ENCODE measurements around the gene HPGDS.
"Not testable (repeated sequence)": the region's sequence is repeated elsewhere in the genome, so short reads cannot be mapped to it uniquely, and the experiment has no call there.

HPGDS gene

DNA sequence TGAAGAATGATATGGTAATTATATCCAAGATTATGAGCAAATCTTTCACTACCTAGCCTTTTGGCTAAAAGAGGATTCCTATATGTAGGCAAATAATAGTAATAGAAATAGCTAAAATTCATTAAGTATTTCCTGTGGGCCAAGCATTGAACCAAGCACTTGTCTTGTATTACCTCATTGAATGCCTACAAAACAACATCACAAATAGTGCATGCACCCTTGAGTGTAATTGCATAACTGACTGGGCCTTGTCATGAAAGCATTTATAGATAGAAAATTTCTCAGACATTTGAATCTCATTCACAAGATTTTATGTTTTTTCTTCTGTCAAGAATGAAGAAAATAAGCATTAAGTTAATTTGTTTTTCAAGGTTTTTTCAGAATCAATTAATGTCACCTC is 3.9 kb upstream of the HPGDS start:
- Mint-ChIP-seq H3K4me1 (ENCODE audit: low read depth) (peaks cover 25% of the 10 kb centered on the region), H3K27me3 (peaks cover 2% of the 10 kb centered on the region), H3K27ac (no peak overlapping the region), H3K36me3 (no peaks in the 10 kb centered on the region), H3K4me3 (no peak overlapping the region), H3K9me3 (ENCODE audit: low read depth) (no peaks in the 10 kb centered on the region)

- no peak overlapping the region for H3K27ac Mint-ChIP-seq
- no peaks in the 10 kb centered on the region for H3K36me3 Mint-ChIP-seq
- no peak overlapping the region for H3K4me3 Mint-ChIP-seq
- H3K27me3 Mint-ChIP-seq, result peaks cover 1% of the 10 kb centered on the region
- no peaks in the 10 kb centered on the region for H3K9me3 Mint-ChIP-seq (ENCODE audit: low read depth)
- H3K4me1 Mint-ChIP-seq (ENCODE audit: low read depth), result peaks cover 19% of the 10 kb centered on the region
Observed at GRCh38 chr4:94345969-94346368, 3.3 kb upstream of the HPGDS start.

DNA sequence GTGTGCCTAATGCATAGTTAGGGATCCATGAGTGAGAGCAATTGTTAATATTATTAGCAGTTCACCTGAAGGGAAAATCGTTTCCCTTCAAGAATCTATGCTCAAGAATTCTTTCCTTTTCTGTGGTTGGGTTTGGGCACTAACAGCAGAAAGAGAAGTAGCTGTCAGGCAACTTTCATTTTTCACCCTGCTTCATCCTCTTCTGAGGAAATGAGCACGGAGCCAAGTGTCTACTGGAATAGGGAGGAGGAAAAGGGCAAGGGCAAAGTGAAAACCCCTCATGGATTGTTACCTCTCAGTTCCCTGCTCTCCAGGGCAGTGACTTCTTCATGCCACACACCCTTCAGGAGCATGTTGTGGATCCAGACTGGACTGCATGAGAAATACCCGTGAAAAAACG is 2.6 kb upstream of the HPGDS start:
- Mint-ChIP-seq H3K4me1 (ENCODE audit: low read depth) (peaks cover 17% of the 10 kb centered on the region), H3K27ac (no peak overlapping the region), H3K9me3 (ENCODE audit: low read depth) (no peaks in the 10 kb centered on the region), H3K36me3 (no peaks in the 10 kb centered on the region), H3K4me3 (no peak overlapping the region), H3K27me3 (no peaks in the 10 kb centered on the region)

DNA sequence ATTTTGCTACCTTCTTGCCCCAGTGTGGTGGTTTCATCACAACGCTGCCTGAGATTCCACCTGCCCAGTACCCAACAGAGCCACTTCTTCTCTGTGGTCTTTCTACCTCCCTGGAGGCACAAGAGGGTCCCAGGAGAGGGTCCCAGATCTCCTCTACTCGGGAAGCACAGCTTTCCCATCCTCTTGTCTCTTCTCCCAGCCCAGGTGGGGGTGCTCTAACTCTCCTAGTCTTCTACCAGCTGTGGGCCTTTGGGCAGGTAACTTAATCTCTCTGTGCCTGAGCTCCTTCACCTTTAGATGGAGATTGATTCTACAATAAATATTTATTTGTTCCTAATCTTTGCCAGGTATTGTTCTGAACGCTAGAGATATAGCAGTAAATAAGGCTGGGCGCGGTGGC is 1.8 kb upstream of the HPGDS start:
- no peaks in the 10 kb centered on the region for H3K9me3 Mint-ChIP-seq (ENCODE audit: low read depth)
- no peaks in the 10 kb centered on the region for H3K27me3 Mint-ChIP-seq
- H3K36me3 Mint-ChIP-seq, result no peaks in the 10 kb centered on the region
- no peak overlapping the region for H3K27ac Mint-ChIP-seq
- no peak overlapping the region for H3K4me3 Mint-ChIP-seq
- peaks cover 20% of the 10 kb centered on the region for H3K4me1 Mint-ChIP-seq (ENCODE audit: low read depth)

GRCh38 chr4:94341481-94342370 is 910 bp downstream of the HPGDS start:
- no peak overlapping the region for H3K27ac Mint-ChIP-seq
- H3K9me3 Mint-ChIP-seq (ENCODE audit: low read depth), result no peaks in the 10 kb centered on the region

GRCh38 chr4:94339779-94340178 is 2.9 kb downstream of the HPGDS start:
- Mint-ChIP-seq H3K4me3 (peak overlapping the region; percentile 80), H3K36me3 (no peaks in the 10 kb centered on the region), H3K4me1 (ENCODE audit: low read depth) (peaks cover 15% of the 10 kb centered on the region), H3K27ac (peak overlapping the region; percentile 93), H3K9me3 (ENCODE audit: low read depth) (no peaks in the 10 kb centered on the region), H3K27me3 (no peaks in the 10 kb centered on the region)

More at GRCh38 chr4:94341481-94342370, 910 bp downstream of the HPGDS start:
- peaks cover 18% of the 10 kb centered on the region for H3K4me1 Mint-ChIP-seq (ENCODE audit: low read depth)
- H3K4me3 Mint-ChIP-seq, result no peak overlapping the region
- no peaks in the 10 kb centered on the region for H3K36me3 Mint-ChIP-seq
- no peaks in the 10 kb centered on the region for H3K27me3 Mint-ChIP-seq

GRCh38 chr4:94338681-94339351 is 3.8 kb downstream of the HPGDS start:
- Mint-ChIP-seq H3K27ac (peak overlapping the region; percentile 93), H3K27me3 (no peaks in the 10 kb centered on the region), H3K9me3 (ENCODE audit: low read depth) (no peaks in the 10 kb centered on the region), H3K4me3 (peak overlapping the region; percentile 74), H3K36me3 (no peaks in the 10 kb centered on the region), H3K4me1 (ENCODE audit: low read depth) (peaks cover 15% of the 10 kb centered on the region)

- H3K9me3 Mint-ChIP-seq (ENCODE audit: low read depth); H3K27me3 Mint-ChIP-seq; H3K4me3 Mint-ChIP-seq; H3K36me3 Mint-ChIP-seq; H3K27ac Mint-ChIP-seq: not testable (repeated sequence)
- H3K4me1 Mint-ChIP-seq (ENCODE audit: low read depth), result peaks cover 15% of the 10 kb centered on the region
Observed at GRCh38 chr4:94336791-94337190, 5.8 kb downstream of the HPGDS start.

DNA sequence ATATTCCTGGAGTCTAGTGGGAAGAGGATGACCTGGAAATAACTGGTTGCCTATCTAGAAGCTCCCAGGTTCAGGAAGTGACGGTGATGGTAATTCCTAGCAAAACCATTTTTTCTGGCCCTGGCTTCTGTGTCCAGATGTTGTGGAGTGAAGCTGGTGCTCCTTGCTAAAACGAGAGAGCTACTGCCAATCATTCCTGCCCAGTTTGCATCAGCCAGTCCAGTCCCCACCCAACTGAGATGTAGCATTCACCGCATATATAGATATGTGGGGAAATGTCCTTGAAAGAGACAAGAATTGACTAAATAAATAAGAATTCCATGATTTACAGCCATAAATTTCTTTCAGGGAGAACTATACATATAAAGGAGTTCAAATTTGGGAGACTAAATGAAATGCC is 6.3 kb downstream of the HPGDS start:
- no peaks in the 10 kb centered on the region for H3K36me3 Mint-ChIP-seq
- no peaks in the 10 kb centered on the region for H3K27me3 Mint-ChIP-seq
- no peak overlapping the region for H3K4me3 Mint-ChIP-seq
- H3K27ac Mint-ChIP-seq, result no peak overlapping the region
- H3K4me1 Mint-ChIP-seq (ENCODE audit: low read depth), result peaks cover 15% of the 10 kb centered on the region
- H3K9me3 Mint-ChIP-seq (ENCODE audit: low read depth), result no peaks in the 10 kb centered on the region

DNA sequence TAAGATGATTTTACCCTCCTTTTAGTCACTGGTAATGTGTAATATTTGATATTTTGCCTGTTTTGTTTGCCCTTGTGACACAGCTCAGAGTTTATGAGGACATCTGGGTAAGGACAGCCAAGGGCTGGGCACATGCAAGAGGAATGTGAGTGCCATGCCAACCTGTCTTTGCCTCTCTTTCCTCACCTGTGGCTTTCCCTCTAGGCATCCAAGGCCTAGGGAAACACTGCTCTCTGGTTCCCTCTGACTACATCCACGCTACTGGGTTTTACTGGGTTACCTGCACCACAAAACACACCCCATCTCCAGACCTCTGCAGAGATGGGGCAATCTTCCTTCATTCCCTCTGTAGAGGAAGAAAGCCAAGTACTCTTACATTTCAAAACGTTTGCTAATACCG is 7.7 kb downstream of the HPGDS start:
- Mint-ChIP-seq H3K27ac (no peak overlapping the region), H3K4me3 (no peak overlapping the region), H3K36me3 (peaks cover 2% of the 10 kb centered on the region), H3K4me1 (ENCODE audit: low read depth) (peaks cover 15% of the 10 kb centered on the region), H3K9me3 (ENCODE audit: low read depth) (no peaks in the 10 kb centered on the region), H3K27me3 (peaks cover under 1% of the 10 kb centered on the region)

- Mint-ChIP-seq H3K36me3 (peaks cover 4% of the 10 kb centered on the region), H3K4me3 (no peak overlapping the region), H3K27ac (no peak overlapping the region), H3K9me3 (ENCODE audit: low read depth) (no peaks in the 10 kb centered on the region), H3K27me3 (peaks cover 3% of the 10 kb centered on the region), H3K4me1 (ENCODE audit: low read depth) (peaks cover 11% of the 10 kb centered on the region)
Observed at GRCh38 chr4:94334476-94334875, 8.2 kb downstream of the HPGDS start.

- H3K4me1 Mint-ChIP-seq (ENCODE audit: low read depth), result peaks cover 5% of the 10 kb centered on the region
- peaks cover 4% of the 10 kb centered on the region for H3K36me3 Mint-ChIP-seq
- no peak overlapping the region for H3K27ac Mint-ChIP-seq
- no peaks in the 10 kb centered on the region for H3K9me3 Mint-ChIP-seq (ENCODE audit: low read depth)
- peaks cover 3% of the 10 kb centered on the region for H3K27me3 Mint-ChIP-seq
- no peak overlapping the region for H3K4me3 Mint-ChIP-seq
Observed at GRCh38 chr4:94333866-94334265, 8.8 kb downstream of the HPGDS start.

DNA sequence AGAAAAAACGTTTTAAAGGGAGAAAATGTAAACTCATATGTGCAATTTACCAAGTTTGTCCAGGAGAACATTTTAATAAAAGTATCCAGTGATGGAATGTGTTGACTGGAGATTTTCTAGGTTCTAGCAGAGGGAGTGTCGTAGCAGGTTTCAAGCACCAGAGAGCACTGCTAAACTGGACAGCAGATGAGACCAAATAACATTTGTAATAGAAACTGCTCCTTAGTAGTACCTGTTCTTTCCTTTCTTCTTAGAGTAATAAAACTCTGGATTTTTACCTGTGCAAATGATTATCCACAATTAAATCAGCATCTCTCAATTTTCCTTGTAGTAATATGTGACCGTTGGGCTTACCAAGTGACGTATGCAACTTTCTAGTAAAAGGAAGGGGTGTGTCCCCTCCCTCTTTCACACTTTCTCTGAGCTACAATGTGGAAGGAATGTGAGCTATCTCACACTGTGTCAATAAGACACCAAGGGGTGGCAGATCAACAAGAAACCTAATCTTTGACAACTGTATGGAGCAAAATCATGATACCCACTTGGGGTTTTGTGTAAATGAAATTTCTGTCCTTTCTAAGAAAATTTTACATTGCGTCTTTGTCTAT is 9.5 kb downstream of the HPGDS start:
- H3K4me1 Mint-ChIP-seq (ENCODE audit: low read depth), result no peaks in the 10 kb centered on the region
- H3K4me3 Mint-ChIP-seq, result no peak overlapping the region
- peaks cover 4% of the 10 kb centered on the region for H3K36me3 Mint-ChIP-seq
- no peaks in the 10 kb centered on the region for H3K9me3 Mint-ChIP-seq (ENCODE audit: low read depth)
- peaks cover 3% of the 10 kb centered on the region for H3K27me3 Mint-ChIP-seq
- no peak overlapping the region for H3K27ac Mint-ChIP-seq

DNA sequence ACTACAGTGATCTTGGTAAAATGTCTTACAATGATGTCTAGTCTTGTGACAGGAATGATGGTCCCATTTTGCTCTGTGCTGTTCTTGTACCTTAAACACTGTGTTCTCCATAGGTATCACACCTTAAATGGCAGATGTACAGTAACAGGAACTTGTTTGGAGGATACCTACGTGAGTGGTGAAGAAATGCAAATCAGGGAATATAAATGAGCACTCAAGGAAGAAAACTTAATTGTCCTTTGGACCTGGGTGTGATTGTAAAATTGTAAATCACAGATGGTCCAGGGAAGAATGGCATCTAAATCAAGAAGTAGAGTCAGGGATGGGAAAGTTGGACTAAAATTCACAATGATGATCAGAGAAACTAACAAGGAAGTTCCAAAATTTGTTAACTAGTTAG is 12.7 kb downstream of the HPGDS start:
- Mint-ChIP-seq H3K27ac (no peak overlapping the region), H3K4me1 (ENCODE audit: low read depth) (no peaks in the 10 kb centered on the region), H3K27me3 (peaks cover 3% of the 10 kb centered on the region), H3K4me3 (no peak overlapping the region), H3K9me3 (ENCODE audit: low read depth) (peaks cover 13% of the 10 kb centered on the region), H3K36me3 (peaks cover 8% of the 10 kb centered on the region)

DNA sequence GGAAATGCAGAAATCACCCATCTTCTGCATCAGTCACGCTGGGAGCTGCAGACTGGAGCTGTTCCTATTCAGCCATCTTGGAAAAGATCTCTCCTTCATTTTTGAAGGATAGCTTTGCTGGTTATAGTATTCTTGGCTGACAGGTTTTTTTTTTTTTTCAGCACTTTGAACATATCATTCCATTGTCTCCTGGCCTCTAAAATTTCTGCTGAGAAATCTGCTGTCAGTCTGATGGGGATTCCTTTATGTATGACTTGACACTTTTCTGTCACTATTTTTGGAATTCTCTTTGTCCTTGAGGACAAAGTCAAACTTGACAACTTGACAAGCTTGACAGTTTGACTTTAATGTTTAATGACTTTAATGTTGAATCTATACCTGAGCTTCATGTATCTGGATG is 16.8 kb downstream of the HPGDS start:
- no peak overlapping the region for H3K27ac Mint-ChIP-seq
- H3K4me1 Mint-ChIP-seq (ENCODE audit: low read depth), result no peaks in the 10 kb centered on the region
- peaks cover 13% of the 10 kb centered on the region for H3K9me3 Mint-ChIP-seq (ENCODE audit: low read depth)
- peaks cover 3% of the 10 kb centered on the region for H3K27me3 Mint-ChIP-seq
- peaks cover 18% of the 10 kb centered on the region for H3K36me3 Mint-ChIP-seq
- H3K4me3 Mint-ChIP-seq, result no peak overlapping the region
